Spleen (tissue), 11 donors: ENCODE measurements around the gene DPYSL5. TPM values are rescaled to one million over a fixed set of nuclear protein-coding genes. Genes with fewer than 3 reads are reported as not detected.

ENCODE experiments used
- DNase-seq: peaks from one replicate; pipeline ENCODE4 v3.0.0-alpha.2; 2020
- H3K27ac ChIP-seq, 8 donors: fragments of 200-600 bp; sonication (generic) in 7 of 8; 1 replicate in 4 of 8; 2 replicates in 4 of 8; pipeline versions ENCODE4 v1.5.0 to v1.8.0; 2016 to 2021; ENCODE audit warnings: inconsistent platforms in 4 of 8, mild to moderate bottlenecking in 4 of 8, moderate library complexity in 1 of 8
- H3K27me3 ChIP-seq, 7 donors: fragments of 200-600 bp; sonication (generic) in 6 of 7; replicated peaks in 1 of 7; 1 replicate in 4 of 7; 2 replicates in 3 of 7; pipeline versions ENCODE4 v1.5.0 to v1.8.0; 2016 to 2021; ENCODE audit warnings: inconsistent platforms in 3 of 7, mild to moderate bottlenecking in 1 of 7
- H3K36me3 ChIP-seq, 6 donors: fragments of 200-600 bp; sonication (generic) in 5 of 6; 1 replicate in 4 of 6; 2 replicates in 2 of 6; pipeline versions ENCODE4 v1.5.0 to v1.8.0; 2016 to 2021; ENCODE audit warnings: inconsistent platforms in 2 of 6
- H3K4me1 ChIP-seq, 6 donors: fragments of 200-600 bp; sonication (generic) in 5 of 6; 1 replicate in 3 of 6; 2 replicates in 3 of 6; pipeline versions ENCODE4 v1.5.0 to v1.8.0; 2016 to 2021; ENCODE audit warnings: inconsistent platforms in 3 of 6
- H3K4me3 ChIP-seq, 8 donors: fragments of 200-600 bp; sonication (generic) in 7 of 8; 1 replicate in 4 of 8; 2 replicates in 4 of 8; pipeline versions ENCODE4 v1.5.0 to v1.8.0; 2016 to 2021; ENCODE audit warnings: inconsistent platforms in 4 of 8, mild to moderate bottlenecking in 4 of 8, moderate library complexity in 2 of 8
- H3K9me3 ChIP-seq, 8 donors: fragments of 200-600 bp; sonication (generic) in 7 of 8; 1 replicate in 4 of 8; 2 replicates in 4 of 8; pipeline versions ENCODE4 v1.5.0 to v1.8.0; 2016 to 2021; ENCODE audit warnings: inconsistent platforms in 4 of 8
- CTCF ChIP-seq, 11 experiments: fragments of 200-600 bp in 7 of 11; fragments of 450-650 bp in 4 of 11; sonication (generic) in 4 of 11; IDR thresholded peaks in 8 of 11; conservative IDR thresholded peaks in 3 of 11; 1 replicate in 7 of 11; 2 replicates in 4 of 11; pipeline versions ENCODE4 v1.4.0 to v1.8.0; 2016 to 2021; ENCODE audit warnings: antibody characterized with exemption in 11 of 11, inconsistent platforms in 4 of 11, mild to moderate bottlenecking in 1 of 11
- POLR2A ChIP-seq, 3 donors: fragments of 450-650 bp; IDR thresholded peaks; one replicate each; pipeline ENCODE4 v1.5.1; 2017; ENCODE audit warnings: antibody characterized with exemption in 3 of 3, mild to moderate bottlenecking in 1 of 3
- POLR2AphosphoS5 ChIP-seq, 3 donors: sonication (generic); formaldehyde crosslinking; IDR thresholded peaks; one replicate each; pipeline ENCODE4 v1.5.1; 2017; ENCODE audit warnings: antibody characterized with exemption in 3 of 3
- WGBS, 5 donors: extraction: QIAGEN DNeasy Blood & Tissue Kit in 3 of 5; methylation state at CpG; one replicate each; pipeline versions ENCODE4 v1.1.5 to v1.1.7; 2013 to 2018; 5-methylcytosine and 5-hydroxymethylcytosine counted together
- intact Hi-C: fragments of 100-400 bp; cut with DNase I; formaldehyde crosslinking; loops from one replicate; pipeline ENCODE4 v1.15.0; 2023; ENCODE audit warnings: low total_unique reads
- polyA plus RNA-seq, 3 donors: library from polyadenylated mRNA; stranded (reverse); fragments of 200-250 nt; gene quantifications; one replicate each; pipeline ENCODE4 v1.2.1, GENCODE V29; 2013
- total RNA-seq, 7 donors: library from RNA; depleted of rRNA in 3 of 7; stranded (reverse); fragments of >200 nt in 3 of 7; fragmentation: NEBNext Ultra II Directional in 4 of 7; extraction: Animal tissue kit (Norgen Biotek cat#: 25700) in 4 of 7; gene quantifications; one replicate each; pipeline versions ENCODE4 v1.1.0 to v1.2.1, GENCODE V29; 2016 to 2021
- donor health status: healthy with polysubstance abuse.
- donor health status: DM: no; HTN: no; CAD: no; lungs with moderate emphysema.
- donor health status: DM: no; HTN: no; CAD: no.
- donor health status: Bipolar disorder and iron deficiency.
- donor health status: healthy.
- donor health status: DM: no; HTN: no; CAD: no.
- donor health status: DM: yes; HTN: yes; CAD: no.

Gene DPYSL5
- total and polyA plus RNA-seq, 10 donors: 0.02 to 0.07 (median 0.02) TPM; not detected in 7

GRCh38 chr2:26914659-26915310 is 66.9 kb downstream of the DPYSL5 start:
- H3K9me3 ChIP-seq: no peaks in the 10 kb centered on the region
- TF ChIP-seq POLR2A (IDR thresholded peaks at IDR 0.05) (no peak), CTCF (IDR thresholded peaks at IDR 0.05 in 8 of 11, conservative IDR thresholded peaks at IDR 0.05 in 3 of 11) (no peak), POLR2AphosphoS5 (IDR thresholded peaks at IDR 0.05) (no peak)
- H3K4me3 ChIP-seq: no peak overlapping the region
- H3K27me3 ChIP-seq: peaks cover 0 to 59% (median 8%) of the 10 kb centered on the region in 7 donors
- 68 to 81% (median 71%) methylated on average over 4 of the region's 4 CpGs for WGBS, 5 donors
- DNase-seq: no peak
- H3K36me3 ChIP-seq: no peaks in the 10 kb centered on the region
- no peak overlapping the region for H3K27ac ChIP-seq
- no peaks in the 10 kb centered on the region for H3K4me1 ChIP-seq
- intact Hi-C loops: no loop called here

- H3K27me3 ChIP-seq: peaks cover 0 to 61% (median 8%) of the 10 kb centered on the region in 7 donors
- H3K9me3 ChIP-seq: no peaks in the 10 kb centered on the region
- TF ChIP-seq CTCF (IDR thresholded peaks at IDR 0.05 in 8 of 11, conservative IDR thresholded peaks at IDR 0.05 in 3 of 11): no peak
- no peak for TF ChIP-seq POLR2A (IDR thresholded peaks at IDR 0.05)
- TF ChIP-seq POLR2AphosphoS5 (IDR thresholded peaks at IDR 0.05): no peak
- no peaks in the 10 kb centered on the region for H3K4me1 ChIP-seq
- intact Hi-C loops: no loop called here
- 92 to 99% (median 96%) methylated on average over 5 of the region's 5 CpGs for WGBS, 5 donors
- no peak overlapping the region for H3K27ac ChIP-seq
- DNase-seq: no peak
- H3K4me3 ChIP-seq: no peak overlapping the region
- no peaks in the 10 kb centered on the region for H3K36me3 ChIP-seq
Measured at GRCh38 chr2:26915316-26915715, 67.4 kb downstream of the DPYSL5 start.

- Histone ChIP-seq H3K4me1 (no peaks in the 10 kb centered on the region), H3K4me3 (no peak overlapping the region), H3K9me3 (no peaks in the 10 kb centered on the region), H3K36me3 (no peaks in the 10 kb centered on the region), H3K27ac (no peak overlapping the region), H3K27me3 (peaks cover 0 to 66% (median 8%) of the 10 kb centered on the region in 7 donors)
- no peak for DNase-seq
- no peak for TF ChIP-seq POLR2AphosphoS5 (IDR thresholded peaks at IDR 0.05)
- no peak for TF ChIP-seq POLR2A (IDR thresholded peaks at IDR 0.05)
- no peak for TF ChIP-seq CTCF (IDR thresholded peaks at IDR 0.05 in 8 of 11, conservative IDR thresholded peaks at IDR 0.05 in 3 of 11)
- 74 to 82% (median 77%) methylated on average over 7 of the region's 7 CpGs for WGBS, 5 donors
- intact Hi-C loops: no loop called here
Measured at GRCh38 chr2:26916128-26916692, 68.3 kb downstream of the DPYSL5 start.

- Histone ChIP-seq H3K9me3 (no peaks in the 10 kb centered on the region), H3K4me3 (no peak overlapping the region), H3K36me3 (no peaks in the 10 kb centered on the region), H3K27me3 (peaks cover 0 to 69% (median 6%) of the 10 kb centered on the region in 7 donors), H3K4me1 (no peaks in the 10 kb centered on the region), H3K27ac (no peak overlapping the region)
- whole genome bisulfite sequencing, 5 donors: 53 to 60% (median 54%) methylated on average over 5 of the region's 5 CpGs
- no peak for TF ChIP-seq CTCF (IDR thresholded peaks at IDR 0.05 in 8 of 11, conservative IDR thresholded peaks at IDR 0.05 in 3 of 11)
- TF ChIP-seq POLR2AphosphoS5 (IDR thresholded peaks at IDR 0.05): no peak
- no peak for TF ChIP-seq POLR2A (IDR thresholded peaks at IDR 0.05)
- intact Hi-C loops: no loop called here
- no peak for DNase-seq
Measured at GRCh38 chr2:26917135-26917836, 69.4 kb downstream of the DPYSL5 start.
